GM19099 (cell line): Measurements from ENCODE around the gene CACNA1S.

Experiments
- POLR2A ChIP-seq: IDR thresholded peaks from 3 replicates; pipeline ENCODE4 v1.6.1; 2011; ENCODE audit warnings: low read depth; ENCODE audit not compliant: insufficient read length; ENCODE audit errors: extremely low read depth

The CACNA1S gene

GRCh38 chr1:200999667-201000066 lies 112.6 kb downstream of the CACNA1S start:
- no peak for TF ChIP-seq POLR2A

- TF ChIP-seq POLR2A, result no peak
These were observed 113.9 kb downstream of the CACNA1S start for GRCh38 chr1:200998323-200998722.

- TF ChIP-seq POLR2A, result no peak
These were observed 119.7 kb downstream of the CACNA1S start for GRCh38 chr1:200992382-200993048.

GRCh38 chr1:200991097-200991614 lies 121.1 kb downstream of the CACNA1S start:
- TF ChIP-seq POLR2A, result no peak

- no peak for TF ChIP-seq POLR2A
These were observed 122.1 kb downstream of the CACNA1S start for GRCh38 chr1:200990114-200990513.
